ENCODE results near the gene HOXB2.

- TF ChIP-seq CTCF (conservative IDR thresholded peaks at IDR 0.05; ENCODE audit: low read length) (no peak), EZH2phosphoT487 (IDR thresholded peaks at IDR 0.05; ENCODE audit: borderline replicate concordance, low read depth, low read length) (no peak)
Observed at GRCh38 chr17:48543854-48544348, 1.0 kb downstream of the HOXB2 start.
